ENCODE measurements around the gene TMEM164.

DNA sequence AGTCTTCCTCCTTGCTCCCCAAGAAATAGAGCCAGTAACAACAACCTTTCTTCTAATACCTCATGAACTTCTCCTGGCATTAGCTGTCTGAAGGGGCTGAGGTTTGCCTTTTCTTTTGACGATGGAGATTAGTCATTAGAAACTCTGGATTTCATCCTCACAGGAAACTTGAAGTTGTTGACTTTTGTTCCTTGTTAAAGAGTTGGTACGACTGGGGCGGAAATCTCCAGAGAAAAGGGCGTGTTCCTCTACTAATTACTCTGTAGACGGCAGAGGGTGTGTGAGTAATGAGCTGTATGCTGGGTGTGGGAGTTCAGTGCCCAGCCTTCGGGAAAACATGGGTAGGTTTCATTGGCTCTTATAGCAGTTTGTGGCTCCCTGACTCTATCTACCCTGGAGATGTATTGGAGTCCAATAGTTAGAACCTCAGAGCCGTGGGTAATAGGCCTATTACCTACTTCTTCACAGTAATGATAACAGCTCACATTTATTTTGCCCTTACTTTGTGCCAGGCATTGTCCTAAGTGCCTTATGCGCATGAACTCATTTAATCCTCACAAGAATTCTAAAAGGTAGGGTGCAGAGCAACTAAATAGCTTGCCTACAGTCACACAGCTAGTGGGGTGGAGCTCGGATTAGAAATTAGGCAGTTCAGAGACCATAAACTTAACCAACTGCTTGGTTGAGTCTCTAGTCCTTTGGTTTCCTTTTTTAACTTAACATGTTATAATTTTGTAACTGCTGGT lies 23.4 kb downstream of the TMEM164 start:
- no peak for TF ChIP-seq POLR2AphosphoS5 (IDR thresholded peaks at IDR 0.05)
- no peak for TF ChIP-seq POLR2A (IDR thresholded peaks at IDR 0.05; ENCODE audit: low read depth)
- TF ChIP-seq, protein P1, sequence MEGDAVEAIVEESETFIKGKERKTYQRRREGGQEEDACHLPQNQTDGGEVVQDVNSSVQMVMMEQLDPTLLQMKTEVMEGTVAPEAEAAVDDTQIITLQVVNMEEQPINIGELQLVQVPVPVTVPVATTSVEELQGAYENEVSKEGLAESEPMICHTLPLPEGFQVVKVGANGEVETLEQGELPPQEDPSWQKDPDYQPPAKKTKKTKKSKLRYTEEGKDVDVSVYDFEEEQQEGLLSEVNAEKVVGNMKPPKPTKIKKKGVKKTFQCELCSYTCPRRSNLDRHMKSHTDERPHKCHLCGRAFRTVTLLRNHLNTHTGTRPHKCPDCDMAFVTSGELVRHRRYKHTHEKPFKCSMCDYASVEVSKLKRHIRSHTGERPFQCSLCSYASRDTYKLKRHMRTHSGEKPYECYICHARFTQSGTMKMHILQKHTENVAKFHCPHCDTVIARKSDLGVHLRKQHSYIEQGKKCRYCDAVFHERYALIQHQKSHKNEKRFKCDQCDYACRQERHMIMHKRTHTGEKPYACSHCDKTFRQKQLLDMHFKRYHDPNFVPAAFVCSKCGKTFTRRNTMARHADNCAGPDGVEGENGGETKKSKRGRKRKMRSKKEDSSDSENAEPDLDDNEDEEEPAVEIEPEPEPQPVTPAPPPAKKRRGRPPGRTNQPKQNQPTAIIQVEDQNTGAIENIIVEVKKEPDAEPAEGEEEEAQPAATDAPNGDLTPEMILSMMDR (IDR thresholded peaks at IDR 0.05): no peak
